GM18508 (cell line): ENCODE data around the gene RSRC1.
"Not testable (repeated sequence)": the region's sequence is repeated elsewhere in the genome, so short reads cannot be mapped to it uniquely, and the experiment has no call there.

ENCODE experiments used
- ATAC-seq: cut with Tn5 transposase; IDR thresholded peaks from one replicate; pipeline ENCODE4 v1.9.1; 2021; ENCODE audit warnings: moderate number of reproducible peaks; ENCODE audit not compliant: insufficient read depth, unreplicated experiment

Gene RSRC1

GRCh38 chr3:158109804-158110657 lies at the start of gene RSRC1:
RSRC1 (plus strand) TSS chr3:158110089; CDS start chr3:158122105, 12,016 bp downstream.
- ATAC-seq = peak; percentile 87

- ATAC-seq = not testable (repeated sequence)
Measured at GRCh38 chr3:158065574-158065973, 44.3 kb upstream of the RSRC1 start.

- no peak for ATAC-seq
Measured at GRCh38 chr3:158072790-158073189, 37.1 kb upstream of the RSRC1 start.

- no peak for ATAC-seq
Measured at GRCh38 chr3:158074591-158074990, 35.3 kb upstream of the RSRC1 start.

- no peak for ATAC-seq
Measured at GRCh38 chr3:158079599-158079998, 30.3 kb upstream of the RSRC1 start.

GRCh38 chr3:158084651-158085050 lies 25.2 kb upstream of the RSRC1 start:
- no peak for ATAC-seq

GRCh38 chr3:158085358-158085757 lies 24.5 kb upstream of the RSRC1 start:
- no peak for ATAC-seq

GRCh38 chr3:158085931-158086330 lies 24.0 kb upstream of the RSRC1 start:
- ATAC-seq = no peak

GRCh38 chr3:158086361-158086760 lies 23.5 kb upstream of the RSRC1 start:
- no peak for ATAC-seq

- ATAC-seq = no peak
Measured at GRCh38 chr3:158086776-158087175, 23.1 kb upstream of the RSRC1 start.

- no peak for ATAC-seq
Measured at GRCh38 chr3:158091531-158091930, 18.4 kb upstream of the RSRC1 start.

- no peak for ATAC-seq
Measured at GRCh38 chr3:158093526-158093925, 16.4 kb upstream of the RSRC1 start.

GRCh38 chr3:158094235-158095110 lies 15.4 kb upstream of the RSRC1 start:
- ATAC-seq = peak; percentile 31

- no peak for ATAC-seq
Measured at GRCh38 chr3:158095111-158095813, 14.6 kb upstream of the RSRC1 start.

GRCh38 chr3:158095814-158096704 lies 13.8 kb upstream of the RSRC1 start:
- no peak for ATAC-seq

- no peak for ATAC-seq
Measured at GRCh38 chr3:158097081-158097592, 12.8 kb upstream of the RSRC1 start.

GRCh38 chr3:158097593-158098308 lies 12.1 kb upstream of the RSRC1 start:
- peak; percentile 82 for ATAC-seq

GRCh38 chr3:158098309-158098639 lies 11.6 kb upstream of the RSRC1 start:
- no peak for ATAC-seq
